Stomach (tissue), 4 donors: ENCODE results near the gene S1PR2.

Source experiments
- EP300 ChIP-seq: sonication (generic); formaldehyde crosslinking; IDR thresholded peaks from one replicate; pipeline ENCODE4 v1.6.1; 2017; ENCODE audit warnings: antibody characterized with exemption
- POLR2A ChIP-seq, 4 donors: fragments of 450-650 bp; IDR thresholded peaks; one replicate each; pipeline ENCODE4 v1.6.1; 2016; ENCODE audit warnings: antibody characterized with exemption in 4 of 4, control low read depth in 2 of 4, mild to moderate bottlenecking in 1 of 4, moderate library complexity in 1 of 4
- POLR2AphosphoS5 ChIP-seq, 3 donors: sonication (generic); formaldehyde crosslinking; IDR thresholded peaks; one replicate each; pipeline ENCODE4 v1.6.1; 2016; ENCODE audit warnings: antibody characterized with exemption in 3 of 3
- TF ChIP-seq, protein P1 (sequence below), 7 experiments: fragments of 450-650 bp in 4 of 7; fragments of 200-600 bp in 3 of 7; sonication (generic) in 3 of 7; IDR thresholded peaks; one replicate each; pipeline ENCODE4 v1.5.1; 2016 to 2019; ENCODE audit warnings: antibody characterized with exemption in 7 of 7, control low read depth in 2 of 7, mild to moderate bottlenecking in 1 of 7

DNA sequence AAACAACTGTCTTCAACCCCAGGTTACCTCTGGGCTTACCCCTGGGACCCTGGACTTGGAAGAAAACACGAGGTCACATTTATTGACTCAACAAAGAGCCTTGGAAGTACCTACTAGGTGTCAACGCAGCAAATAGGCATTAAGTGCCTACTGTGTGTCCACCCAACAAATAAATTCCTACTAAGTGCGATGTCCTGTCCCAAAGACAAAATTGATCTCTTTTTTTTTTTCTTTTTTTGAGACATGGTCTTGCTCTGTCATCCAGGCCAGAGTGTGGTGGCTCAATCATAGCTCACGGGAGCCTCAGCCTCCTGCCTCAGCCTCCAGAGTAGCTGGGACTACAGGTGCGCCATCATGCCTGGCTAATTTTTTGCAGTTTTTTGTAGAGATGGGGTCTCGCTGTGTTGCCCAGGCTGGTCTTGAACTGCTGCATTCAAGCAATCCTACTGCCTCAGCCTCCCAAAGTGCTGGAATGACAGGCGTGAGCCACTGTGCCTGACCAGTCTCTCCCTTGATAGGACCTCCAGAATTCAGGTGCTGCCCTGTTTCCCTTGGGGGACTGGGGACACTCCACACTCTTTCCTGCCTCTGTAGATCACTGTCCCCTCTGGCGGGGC lies 589 bp upstream of the S1PR2 start:
- TF ChIP-seq POLR2AphosphoS5 (IDR thresholded peaks at IDR 0.05) (no peak), EP300 (no peak), POLR2A (IDR thresholded peaks at IDR 0.05) (no peak)
- TF ChIP-seq, protein P1, sequence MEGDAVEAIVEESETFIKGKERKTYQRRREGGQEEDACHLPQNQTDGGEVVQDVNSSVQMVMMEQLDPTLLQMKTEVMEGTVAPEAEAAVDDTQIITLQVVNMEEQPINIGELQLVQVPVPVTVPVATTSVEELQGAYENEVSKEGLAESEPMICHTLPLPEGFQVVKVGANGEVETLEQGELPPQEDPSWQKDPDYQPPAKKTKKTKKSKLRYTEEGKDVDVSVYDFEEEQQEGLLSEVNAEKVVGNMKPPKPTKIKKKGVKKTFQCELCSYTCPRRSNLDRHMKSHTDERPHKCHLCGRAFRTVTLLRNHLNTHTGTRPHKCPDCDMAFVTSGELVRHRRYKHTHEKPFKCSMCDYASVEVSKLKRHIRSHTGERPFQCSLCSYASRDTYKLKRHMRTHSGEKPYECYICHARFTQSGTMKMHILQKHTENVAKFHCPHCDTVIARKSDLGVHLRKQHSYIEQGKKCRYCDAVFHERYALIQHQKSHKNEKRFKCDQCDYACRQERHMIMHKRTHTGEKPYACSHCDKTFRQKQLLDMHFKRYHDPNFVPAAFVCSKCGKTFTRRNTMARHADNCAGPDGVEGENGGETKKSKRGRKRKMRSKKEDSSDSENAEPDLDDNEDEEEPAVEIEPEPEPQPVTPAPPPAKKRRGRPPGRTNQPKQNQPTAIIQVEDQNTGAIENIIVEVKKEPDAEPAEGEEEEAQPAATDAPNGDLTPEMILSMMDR (IDR thresholded peaks at IDR 0.05), result no peak
